Caki2 (cell line): ENCODE results near the gene PPP6C. TPM values are rescaled to one million over a fixed set of nuclear protein-coding genes. Genes with fewer than 3 reads are reported as not detected.

ENCODE experiments used
- DNase-seq: peaks from one replicate; pipeline ENCODE4 v3.0.0-alpha.2; 2015; ENCODE audit warnings: low read depth
- in situ Hi-C: cut with HindIII; loops from 2 replicates; pipeline ENCODE4 v1.10.0; 2016; ENCODE audit warnings: low sequenced_read_pairs, low pct_unique_long_range_greater_than_20kb, mixed read lengths
- total RNA-seq: library from RNA; depleted of rRNA; stranded (reverse); fragments of >200 nt; shearing (Covaris generic); gene quantifications from 2 replicates; pipeline ENCODE4 v1.2.3, GENCODE V29; 2014; ENCODE audit warnings: low replicate concordance

Gene PPP6C
- total RNA-seq, 1 experiment from 2014 or later = 29.2 TPM

- DNase-seq = no peak
- in situ Hi-C loops = no loop called here
These were observed 39.0 kb downstream of the PPP6C start for GRCh38 chr9:125150349-125151245.

- DNase-seq = no peak
- in situ Hi-C loops = no loop called here
These were observed 42.1 kb downstream of the PPP6C start for GRCh38 chr9:125147401-125147951.

- in situ Hi-C loops = no loop called here
- peak; percentile 53 for DNase-seq
These were observed 43.4 kb downstream of the PPP6C start for GRCh38 chr9:125146247-125146646.

- DNase-seq = no peak
- in situ Hi-C loops = no loop called here
These were observed 44.2 kb downstream of the PPP6C start for GRCh38 chr9:125145425-125145824.

GRCh38 chr9:125143377-125144090 lies 46.1 kb downstream of the PPP6C start, which contains the start of gene SCAI:
Gene SCAI, minus strand, starts transcription at chr9:125143528. Its CDS starts 91 bp downstream, at chr9:125143437.
- peak; percentile 97 for DNase-seq
- in situ Hi-C loops = no loop called here

GRCh38 chr9:125142560-125143376 lies 46.8 kb downstream of the PPP6C start:
- DNase-seq = peak; percentile 8
- in situ Hi-C loops = no loop called here

GRCh38 chr9:125141751-125142150 lies 47.9 kb downstream of the PPP6C start:
- DNase-seq = no peak
- in situ Hi-C loops = no loop called here

GRCh38 chr9:125141251-125141650 lies 48.4 kb downstream of the PPP6C start:
- in situ Hi-C loops = no loop called here
- DNase-seq = no peak

- no peak for DNase-seq
- in situ Hi-C loops = no loop called here
These were observed 49.0 kb downstream of the PPP6C start for GRCh38 chr9:125140576-125140975.

- in situ Hi-C loops = no loop called here
- no peak for DNase-seq
These were observed 52.4 kb downstream of the PPP6C start for GRCh38 chr9:125137200-125137599.

GRCh38 chr9:125134976-125135375 lies 54.6 kb downstream of the PPP6C start:
- no peak for DNase-seq
- in situ Hi-C loops = no loop called here

- no peak for DNase-seq
- in situ Hi-C loops = no loop called here
These were observed 55.9 kb downstream of the PPP6C start for GRCh38 chr9:125133403-125134329.

- no peak for DNase-seq
- in situ Hi-C loops = no loop called here
These were observed 57.8 kb downstream of the PPP6C start for GRCh38 chr9:125131778-125132177.

- peak; percentile 28 for DNase-seq
- in situ Hi-C loops = no loop called here
These were observed 63.4 kb downstream of the PPP6C start for GRCh38 chr9:125126019-125126746.

GRCh38 chr9:125125523-125125922 lies 64.1 kb downstream of the PPP6C start:
- in situ Hi-C loops = no loop called here

GRCh38 chr9:125121146-125121545 lies 68.5 kb downstream of the PPP6C start:
- no peak for DNase-seq
- in situ Hi-C loops = no loop called here

More at GRCh38 chr9:125125523-125125922, 64.1 kb downstream of the PPP6C start:
- DNase-seq = no peak
